GM23338 (cell line): ENCODE data around the gene TLR9. TPM values are rescaled to one million over a fixed set of nuclear protein-coding genes. Genes with fewer than 3 reads are reported as not detected.

Source experiments
- ATAC-seq: fragments of 200-7000 bp; cut with Tn5 transposase; 3 replicates; pipeline ENCODE4 v1.9.1; 2020
- DNase-seq: peaks from one replicate; pipeline ENCODE4 v3.0.0-alpha.2; 2015; ENCODE audit warnings: low spot score
- H2AFZ ChIP-seq: fragments of 200-600 bp; sonication (generic); 2 replicates; pipeline ENCODE4 v1.8.0; 2016; ENCODE audit warnings: antibody characterized with exemption, mild to moderate bottlenecking, moderate library complexity
- H3F3A ChIP-seq: fragments of 200-600 bp; sonication (generic); replicated peaks from 2 replicates; pipeline ENCODE4 v1.8.0; 2017; ENCODE audit warnings: antibody characterized with exemption, mixed run types, low read depth
- H3K27ac ChIP-seq: fragments of 200-600 bp; sonication (generic); 2 replicates; pipeline ENCODE4 v1.6.1; 2016; ENCODE audit warnings: low read depth
- H3K27me3 ChIP-seq: fragments of 200-600 bp; sonication (generic); 2 replicates; pipeline ENCODE4 v1.8.0; 2016; ENCODE audit warnings: mild to moderate bottlenecking, mixed run types, moderate library complexity; ENCODE audit not compliant: insufficient read depth
- H3K36me3 ChIP-seq: fragments of 200-600 bp; sonication (generic); 2 replicates; pipeline ENCODE4 v1.8.0; 2016; ENCODE audit warnings: mild to moderate bottlenecking; ENCODE audit not compliant: insufficient read depth
- H3K4me1 ChIP-seq: fragments of 200-600 bp; sonication (generic); 2 replicates; pipeline ENCODE4 v1.8.0; 2016; ENCODE audit warnings: mild to moderate bottlenecking, moderate library complexity; ENCODE audit not compliant: insufficient read depth
- H3K4me2 ChIP-seq: fragments of 200-600 bp; sonication (generic); 2 replicates; pipeline ENCODE4 v1.7.1; 2017; ENCODE audit warnings: mixed run types
- H3K4me3 ChIP-seq: fragments of 200-600 bp; sonication (generic); 2 replicates; pipeline ENCODE4 v1.6.1; 2016; ENCODE audit warnings: mixed run types
- H3K79me2 ChIP-seq: fragments of 200-600 bp; sonication (generic); replicated peaks from 2 replicates; pipeline ENCODE4 v1.8.0; 2017; ENCODE audit warnings: mild to moderate bottlenecking; ENCODE audit not compliant: insufficient read depth
- H3K9me2 ChIP-seq: fragments of 200-600 bp; sonication (generic); 2 replicates; pipeline ENCODE4 v1.8.0; 2017; ENCODE audit not compliant: insufficient read depth
- H4K20me1 ChIP-seq: fragments of 200-600 bp; sonication (generic); replicated peaks from 2 replicates; pipeline ENCODE4 v1.8.0; 2017; ENCODE audit warnings: mild to moderate bottlenecking; ENCODE audit not compliant: insufficient read depth
- H3K27ac Mint-ChIP-seq: 2 replicates; pipeline ENCODE4 v1.8.0; 2020; ENCODE audit warnings: inconsistent platforms, mild to moderate bottlenecking, moderate library complexity, mixed read lengths
- H3K27me3 Mint-ChIP-seq: 3 replicates; pipeline ENCODE4 v1.8.0; 2022; ENCODE audit warnings: low read depth, mild to moderate bottlenecking, moderate library complexity, mixed read lengths, inconsistent platforms; ENCODE audit not compliant: insufficient read depth, poor library complexity
- H3K36me3 Mint-ChIP-seq: 3 replicates; pipeline ENCODE4 v1.8.0; 2021; ENCODE audit warnings: low read depth, mild to moderate bottlenecking, inconsistent platforms, moderate library complexity, mixed read lengths
- H3K4me1 Mint-ChIP-seq: 3 replicates; pipeline ENCODE4 v1.8.0; 2020; ENCODE audit warnings: mild to moderate bottlenecking, inconsistent platforms, mixed read lengths
- H3K4me3 Mint-ChIP-seq: 3 replicates; pipeline ENCODE4 v1.8.0; 2021; ENCODE audit warnings: moderate library complexity, mild to moderate bottlenecking, inconsistent platforms, mixed read lengths
- H3K9me3 Mint-ChIP-seq: 3 replicates; pipeline ENCODE4 v1.8.0; 2020; ENCODE audit warnings: moderate library complexity, mild to moderate bottlenecking, inconsistent platforms, mixed read lengths
- CREB1 ChIP-seq: fragments of 250-450 bp; sonication (Bioruptor Pico); IDR thresholded peaks from 2 replicates; pipeline ENCODE4 v1.5.0; 2020; ENCODE audit warnings: low read depth, mild to moderate bottlenecking, moderate library complexity
- CTCF ChIP-seq, 2 experiments: fragments of 200-600 bp in 1 of 2; sonication (generic) in 1 of 2; conservative IDR thresholded peaks; 2 replicates each; pipeline versions ENCODE4 v1.5.1 to v1.6.1; 2016 to 2017; ENCODE audit warnings: antibody characterized with exemption in 2 of 2, low read depth in 2 of 2, mild to moderate bottlenecking in 2 of 2, moderate library complexity in 1 of 2
- ETS1 ChIP-seq: IDR thresholded peaks from 2 replicates; pipeline ENCODE4 v1.6.1; 2016; ENCODE audit warnings: antibody characterized with exemption
- EZH2 ChIP-seq: fragments of 200-600 bp; sonication (generic); IDR thresholded peaks from one replicate; pipeline ENCODE4 v1.8.0; 2017; ENCODE audit warnings: antibody characterized with exemption, mild to moderate bottlenecking, low read depth; ENCODE audit not compliant: unreplicated experiment
- EZH2phosphoT487 ChIP-seq: fragments of 200-600 bp; sonication (generic); IDR thresholded peaks from one replicate; pipeline ENCODE4 v1.8.1; 2018; ENCODE audit warnings: antibody characterized with exemption; ENCODE audit not compliant: unreplicated experiment
- JUNB ChIP-seq: IDR thresholded peaks from one replicate; pipeline ENCODE4 v1.6.1; 2016; ENCODE audit warnings: antibody characterized with exemption; ENCODE audit not compliant: unreplicated experiment
- NANOG ChIP-seq: IDR thresholded peaks from 2 replicates; pipeline ENCODE4 v1.6.1; 2016; ENCODE audit warnings: antibody characterized with exemption, borderline replicate concordance
- POLR2AphosphoS5 ChIP-seq: IDR thresholded peaks from 2 replicates; pipeline ENCODE4 v1.6.1; 2016; ENCODE audit warnings: antibody characterized with exemption, low read depth
- REST ChIP-seq: IDR thresholded peaks from one replicate; pipeline ENCODE4 v1.6.1; 2018; ENCODE audit warnings: antibody characterized with exemption; ENCODE audit not compliant: unreplicated experiment
- STAT1 ChIP-seq: IDR thresholded peaks from one replicate; pipeline ENCODE4 v1.6.1; 2016; ENCODE audit warnings: antibody characterized with exemption; ENCODE audit not compliant: unreplicated experiment
- ZNF114 ChIP-seq: fragments of 250-450 bp; sonication (Bioruptor Pico); IDR thresholded peaks from 2 replicates; pipeline ENCODE4 v1.5.0; 2020; ENCODE audit warnings: mild to moderate bottlenecking, moderate library complexity
- ZNF331 ChIP-seq: fragments of 250-450 bp; sonication (Bioruptor Pico); IDR thresholded peaks from 2 replicates; pipeline ENCODE4 v1.5.0; 2020; ENCODE audit warnings: low read depth, mild to moderate bottlenecking, moderate library complexity
- ZNF462 ChIP-seq: fragments of 250-450 bp; sonication (Bioruptor Pico); IDR thresholded peaks from 2 replicates; pipeline ENCODE4 v1.5.0; 2020; ENCODE audit warnings: mild to moderate bottlenecking, moderate library complexity
- polyA plus RNA-seq: library from polyadenylated mRNA; unstranded; fragments of >200 nt; fragmentation: Nextera tagmentation; extraction: Ambion mirVana; gene quantifications from 2 replicates; pipeline ENCODE4 v1.2.1, GENCODE V29; 2016
- total RNA-seq: library from RNA; depleted of rRNA; stranded (reverse); fragments of >200 nt; shearing (Covaris generic); gene quantifications from 2 replicates; pipeline ENCODE4 v1.2.3, GENCODE V29; 2014

TLR9 gene
- total and polyA plus RNA-seq, 2 experiments from 2014 or later = not detected

- Mint-ChIP-seq H3K27ac (no peak overlapping the region), H3K27me3 (peaks cover 52% of the 10 kb centered on the region), H3K4me1 (peaks cover 5% of the 10 kb centered on the region), H3K4me3 (no peak overlapping the region; the same call in 2 of the 3 replicates), H3K9me3 (peaks cover 6% of the 10 kb centered on the region; the same call in 2 of the 3 replicates), H3K36me3 (peaks cover 7% of the 10 kb centered on the region; the same call in 2 of the 3 replicates)
- Histone ChIP-seq H3K36me3 (peaks cover 3% of the 10 kb centered on the region; the same call in 1 of the 2 replicates), H3F3A (peaks cover 8% of the 10 kb centered on the region), H3K27me3 (peaks cover 44% of the 10 kb centered on the region), H3K27ac (no peak overlapping the region), H3K79me2 (no peaks in the 10 kb centered on the region), H4K20me1 (peaks cover 6% of the 10 kb centered on the region; the same call in 1 of the 2 replicates), H3K9me2 (no peaks in the 10 kb centered on the region), H3K4me1 (peaks cover 11% of the 10 kb centered on the region; the same call in 1 of the 2 replicates), H3K4me3 (no peak overlapping the region), H3K4me2 (no peak overlapping the region), H2AFZ (no peak overlapping the region)
- DNase-seq (no peak), ATAC-seq (no peak)
- TF ChIP-seq ETS1 (no peak), NANOG (no peak), JUNB (no peak), STAT1 (no peak), ZNF114 (no peak), ZNF462 (no peak), ZNF331 (CRISPR knock-in tag) (no peak), EZH2phosphoT487 (no peak), CTCF (conservative IDR thresholded peaks at IDR 0.05; ENCODE audit: low read depth in 2 of 2) (no peak), POLR2AphosphoS5 (no peak), CREB1 (no peak), EZH2 (no peak), REST (no peak)
These were observed 22.1 kb upstream of the TLR9 start for GRCh38 chr3:52247409-52248164.
